T-helper 17 cell (primary cell): Measurements from ENCODE around the gene PRDM11. TPM values are rescaled to one million over a fixed set of nuclear protein-coding genes. Genes with fewer than 3 reads are reported as not detected.
A peak's percentile ranks its signal among the peaks of the same experiment; 100 is the strongest.
"Not testable (repeated sequence)": the region's sequence is repeated elsewhere in the genome, so short reads cannot be mapped to it uniquely, and the experiment has no call there.

ENCODE experiments used
- ATAC-seq: fragments of 150-1000 bp; cut with Tn5 transposase; 2 replicates; pipeline ENCODE4 v1.10.0; 2021; ENCODE audit warnings: mild to moderate bottlenecking, moderate library complexity
- DNase-seq, 3 donors: peaks; one replicate each; pipeline versions ENCODE4 v3.0.0 to v3.0.0-alpha.2; 2020 to 2021
- H3K9me3 ChIP-seq: one replicate; pipeline ENCODE4 v1.7.0; 2013; ENCODE audit warnings: low read length, mild to moderate bottlenecking; ENCODE audit not compliant: control insufficient read depth, poor library complexity, severe bottlenecking
- H3K27ac Mint-ChIP-seq: one replicate; pipeline ENCODE4 v1.8.0; 2022; ENCODE audit warnings: mild to moderate bottlenecking, moderate library complexity, mixed read lengths
- H3K27me3 Mint-ChIP-seq: one replicate; pipeline ENCODE4 v1.8.0; 2022; ENCODE audit warnings: mixed read lengths
- H3K36me3 Mint-ChIP-seq: one replicate; pipeline ENCODE4 v1.8.0; 2022; ENCODE audit warnings: low read depth, mixed read lengths
- H3K4me1 Mint-ChIP-seq: one replicate; pipeline ENCODE4 v1.8.0; 2022; ENCODE audit warnings: mild to moderate bottlenecking, mixed read lengths
- H3K4me3 Mint-ChIP-seq: one replicate; pipeline ENCODE4 v1.8.0; 2022; ENCODE audit warnings: mild to moderate bottlenecking, moderate library complexity, mixed read lengths
- total RNA-seq, 4 donors: library from RNA in 2 of 4; stranded (reverse) in 2 of 4; gene quantifications; one replicate each; pipeline ENCODE4 v1.2.3 and lab custom pipeline; 2022 to 2026

The PRDM11 gene
- total RNA-seq, 2 donors from 2014 or later, result 4.6 to 6.5 TPM

GRCh38 chr11:45234306-45235006, 88.0 kb downstream of the PRDM11 start:
- H3K9me3 ChIP-seq, result no peaks in the 10 kb centered on the region
- Mint-ChIP-seq H3K4me1 (peaks cover 5% of the 10 kb centered on the region), H3K27me3 (peaks cover 33% of the 10 kb centered on the region), H3K36me3 (peaks cover 2% of the 10 kb centered on the region), H3K27ac (no peak overlapping the region), H3K4me3 (no peak overlapping the region)
- DNase-seq, result no peak
- ATAC-seq, result no peak

- peaks cover 37% of the 10 kb centered on the region for H3K27me3 Mint-ChIP-seq
- H3K9me3 ChIP-seq, result no peaks in the 10 kb centered on the region
- DNase-seq (no peak), ATAC-seq (no peak)
- H3K4me1 Mint-ChIP-seq, result peaks cover 3% of the 10 kb centered on the region
- H3K36me3 Mint-ChIP-seq, result peaks cover 2% of the 10 kb centered on the region
- no peak overlapping the region for H3K4me3 Mint-ChIP-seq
- no peak overlapping the region for H3K27ac Mint-ChIP-seq
Observed at GRCh38 chr11:45237711-45238315, 91.4 kb downstream of the PRDM11 start.

- no peak overlapping the region for H3K4me3 Mint-ChIP-seq
- no peak for ATAC-seq
- peaks cover 37% of the 10 kb centered on the region for H3K27me3 Mint-ChIP-seq
Observed at GRCh38 chr11:45238724-45239123, 92.3 kb downstream of the PRDM11 start.

GRCh38 chr11:45239733-45240132, 93.3 kb downstream of the PRDM11 start:
- peaks cover 2% of the 10 kb centered on the region for H3K36me3 Mint-ChIP-seq
- H3K27ac Mint-ChIP-seq, result no peak overlapping the region
- H3K4me1 Mint-ChIP-seq, result no peaks in the 10 kb centered on the region
- ATAC-seq (no peak), DNase-seq (no peak)
- no peak overlapping the region for H3K4me3 Mint-ChIP-seq
- H3K27me3 Mint-ChIP-seq, result peaks cover 37% of the 10 kb centered on the region
- no peaks in the 10 kb centered on the region for H3K9me3 ChIP-seq

More at GRCh38 chr11:45238724-45239123, 92.3 kb downstream of the PRDM11 start:
- H3K27ac Mint-ChIP-seq, result no peak overlapping the region
- peaks cover 2% of the 10 kb centered on the region for H3K36me3 Mint-ChIP-seq
- DNase-seq, result no peak
- no peaks in the 10 kb centered on the region for H3K4me1 Mint-ChIP-seq
- no peaks in the 10 kb centered on the region for H3K9me3 ChIP-seq

- Mint-ChIP-seq H3K4me1 (no peaks in the 10 kb centered on the region), H3K4me3 (no peak overlapping the region), H3K27ac (no peak overlapping the region), H3K36me3 (no peaks in the 10 kb centered on the region), H3K27me3 (peaks cover 33% of the 10 kb centered on the region)
- DNase-seq (no peak), ATAC-seq (no peak)
- H3K9me3 ChIP-seq, result no peaks in the 10 kb centered on the region
Observed at GRCh38 chr11:45243967-45244366, 97.5 kb downstream of the PRDM11 start.

GRCh38 chr11:45245218-45246045, 99.0 kb downstream of the PRDM11 start:
- H3K36me3 Mint-ChIP-seq, result no peaks in the 10 kb centered on the region
- no peak for DNase-seq
- no peak for ATAC-seq
- no peak overlapping the region for H3K4me3 Mint-ChIP-seq
- H3K4me1 Mint-ChIP-seq, result no peaks in the 10 kb centered on the region
- no peak overlapping the region for H3K27ac Mint-ChIP-seq
- H3K9me3 ChIP-seq, result no peaks in the 10 kb centered on the region
- peaks cover 44% of the 10 kb centered on the region for H3K27me3 Mint-ChIP-seq

- DNase-seq (no peak), ATAC-seq (no peak)
- Mint-ChIP-seq H3K27me3 (peaks cover 46% of the 10 kb centered on the region), H3K27ac (no peak overlapping the region), H3K36me3 (no peaks in the 10 kb centered on the region), H3K4me3 (no peak overlapping the region), H3K4me1 (no peaks in the 10 kb centered on the region)
- no peaks in the 10 kb centered on the region for H3K9me3 ChIP-seq
Observed at GRCh38 chr11:45246241-45246640, 99.8 kb downstream of the PRDM11 start.

GRCh38 chr11:45247433-45247832, 101.0 kb downstream of the PRDM11 start:
- H3K4me3 Mint-ChIP-seq, result no peak overlapping the region
- H3K27me3 Mint-ChIP-seq, result peaks cover 55% of the 10 kb centered on the region
- H3K27ac Mint-ChIP-seq, result no peak overlapping the region
- ATAC-seq (no peak), DNase-seq (no peak)
- H3K4me1 Mint-ChIP-seq, result no peaks in the 10 kb centered on the region
- no peaks in the 10 kb centered on the region for H3K9me3 ChIP-seq
- no peaks in the 10 kb centered on the region for H3K36me3 Mint-ChIP-seq

- Mint-ChIP-seq H3K27me3 (peaks cover 63% of the 10 kb centered on the region), H3K36me3 (no peaks in the 10 kb centered on the region), H3K4me1 (no peaks in the 10 kb centered on the region), H3K4me3 (no peak overlapping the region), H3K27ac (no peak overlapping the region)
- no peaks in the 10 kb centered on the region for H3K9me3 ChIP-seq
- DNase-seq, result no peak
- no peak for ATAC-seq
Observed at GRCh38 chr11:45248501-45249011, 102.1 kb downstream of the PRDM11 start.

- H3K4me1 Mint-ChIP-seq, H3K4me3 Mint-ChIP-seq, DNase-seq, ATAC-seq, H3K9me3 ChIP-seq, H3K27ac Mint-ChIP-seq, H3K36me3 Mint-ChIP-seq: not testable (repeated sequence)
- H3K27me3 Mint-ChIP-seq, result peaks cover 67% of the 10 kb centered on the region
Observed at GRCh38 chr11:45249372-45249771, 102.9 kb downstream of the PRDM11 start.

- Mint-ChIP-seq H3K36me3 (no peaks in the 10 kb centered on the region), H3K27ac (no peak overlapping the region), H3K4me3 (no peak overlapping the region), H3K27me3 (peaks cover 72% of the 10 kb centered on the region), H3K4me1 (no peaks in the 10 kb centered on the region)
- H3K9me3 ChIP-seq, result no peaks in the 10 kb centered on the region
- DNase-seq (no peak), ATAC-seq (no peak)
Observed at GRCh38 chr11:45250035-45250718, 103.7 kb downstream of the PRDM11 start.

GRCh38 chr11:45252134-45252856, 105.9 kb downstream of the PRDM11 start:
- peak in 1 of 3 donors; percentile 12 for DNase-seq
- H3K27ac Mint-ChIP-seq, result no peak overlapping the region
- ATAC-seq, result no peak
- H3K36me3 Mint-ChIP-seq, result peaks cover 2% of the 10 kb centered on the region
- no peaks in the 10 kb centered on the region for H3K9me3 ChIP-seq
- no peak overlapping the region for H3K4me3 Mint-ChIP-seq
- peaks cover 76% of the 10 kb centered on the region for H3K27me3 Mint-ChIP-seq
- no peaks in the 10 kb centered on the region for H3K4me1 Mint-ChIP-seq
